AG04449 (cell line): ENCODE results near the gene TMEM126B.

Experiments used
- CTCF ChIA-PET: fragments of 350-600 bp; formaldehyde crosslinking; extraction: SDS; loops from one replicate; lab custom pipeline; 2021; ENCODE audit warnings: antibody characterized with exemption; lab: Yijun Ruan, JAX
- POLR2A ChIA-PET: fragments of 400-600, 350-600 bp; formaldehyde crosslinking; extraction: SDS; loops from one replicate; lab custom pipeline; 2020; ENCODE audit warnings: antibody characterized with exemption, inconsistent platforms; lab: Yijun Ruan, JAX
- DNase-seq: peaks from one replicate; pipeline ENCODE4 v3.0.0-alpha.2; 2010; ENCODE audit warnings: low read depth, low spot score
- H3K4me3 ChIP-seq: 2 replicates; pipeline ENCODE4 v1.5.1; 2011; ENCODE audit warnings: low read depth, mild to moderate bottlenecking, control low read depth, low read length
- TF ChIP-seq, protein P1 (sequence below): IDR thresholded peaks from one replicate; pipeline ENCODE4 v1.5.1; 2011; ENCODE audit warnings: mild to moderate bottlenecking, moderate library complexity, low read length, control low read depth, inconsistent platforms; ENCODE audit not compliant: insufficient read depth; ENCODE audit errors: missing control alignments

TMEM126B gene

DNA sequence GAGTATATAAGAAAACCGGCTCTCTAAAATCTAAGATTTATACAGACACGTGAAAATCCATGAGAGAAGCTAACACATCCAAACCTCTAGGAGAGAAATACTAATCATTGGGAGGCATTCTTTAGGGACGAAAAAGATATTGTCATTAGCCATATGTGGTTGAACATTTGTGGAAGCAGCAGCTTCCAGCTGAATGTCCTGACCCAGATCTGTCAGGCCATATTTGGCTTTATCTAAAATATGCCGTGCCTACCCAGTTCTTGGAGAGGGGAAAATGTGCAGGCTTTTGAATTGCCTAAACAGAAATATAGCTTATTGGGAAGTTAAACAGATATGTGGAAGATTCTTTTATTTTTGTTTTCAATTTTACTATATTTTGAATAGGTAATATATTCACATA, 51.2 kb downstream of the TMEM126B start:
- H3K4me3 ChIP-seq = no peak overlapping the region
- CTCF ChIA-PET = interaction anchor here (1.4 to 2.3 kb wide), 3 partner anchors 11 to 175 kb away, joined by 4 to 13 read pairs (median 5); partner anchors contain the start of gene CCDC83
- DNase-seq = no peak
- TF ChIP-seq, protein P1, sequence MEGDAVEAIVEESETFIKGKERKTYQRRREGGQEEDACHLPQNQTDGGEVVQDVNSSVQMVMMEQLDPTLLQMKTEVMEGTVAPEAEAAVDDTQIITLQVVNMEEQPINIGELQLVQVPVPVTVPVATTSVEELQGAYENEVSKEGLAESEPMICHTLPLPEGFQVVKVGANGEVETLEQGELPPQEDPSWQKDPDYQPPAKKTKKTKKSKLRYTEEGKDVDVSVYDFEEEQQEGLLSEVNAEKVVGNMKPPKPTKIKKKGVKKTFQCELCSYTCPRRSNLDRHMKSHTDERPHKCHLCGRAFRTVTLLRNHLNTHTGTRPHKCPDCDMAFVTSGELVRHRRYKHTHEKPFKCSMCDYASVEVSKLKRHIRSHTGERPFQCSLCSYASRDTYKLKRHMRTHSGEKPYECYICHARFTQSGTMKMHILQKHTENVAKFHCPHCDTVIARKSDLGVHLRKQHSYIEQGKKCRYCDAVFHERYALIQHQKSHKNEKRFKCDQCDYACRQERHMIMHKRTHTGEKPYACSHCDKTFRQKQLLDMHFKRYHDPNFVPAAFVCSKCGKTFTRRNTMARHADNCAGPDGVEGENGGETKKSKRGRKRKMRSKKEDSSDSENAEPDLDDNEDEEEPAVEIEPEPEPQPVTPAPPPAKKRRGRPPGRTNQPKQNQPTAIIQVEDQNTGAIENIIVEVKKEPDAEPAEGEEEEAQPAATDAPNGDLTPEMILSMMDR = no peak
- POLR2A ChIA-PET = no interaction called here

DNA sequence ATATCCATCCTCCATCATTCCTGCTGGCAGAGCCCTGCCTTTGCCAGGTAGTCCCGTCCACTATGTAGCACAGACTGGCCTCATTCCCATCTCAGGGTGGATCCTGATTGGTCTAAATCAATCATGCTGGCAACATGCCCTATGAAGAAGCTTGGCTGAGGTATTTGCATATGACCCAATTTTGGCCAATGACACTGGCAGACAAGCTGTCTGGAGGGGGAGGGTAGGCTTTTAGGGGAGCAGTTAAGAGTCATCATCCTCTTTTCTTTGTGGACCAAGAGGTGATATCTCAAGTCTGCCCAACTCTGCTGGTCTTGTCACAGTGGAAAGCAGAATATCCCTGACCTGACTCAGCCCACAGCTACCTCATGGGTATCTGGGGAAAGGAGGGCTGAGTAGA, 52.5 kb downstream of the TMEM126B start:
- TF ChIP-seq, protein P1 = no peak
- H3K4me3 ChIP-seq = no peak overlapping the region
- CTCF ChIA-PET = interaction anchor here (1.0 to 2.3 kb wide), 6 partner anchors 8 to 146 kb away, joined by 3 to 13 read pairs (median 6); no protein-coding TSS in a partner anchor
- no peak for DNase-seq
- POLR2A ChIA-PET = no interaction called here

DNA sequence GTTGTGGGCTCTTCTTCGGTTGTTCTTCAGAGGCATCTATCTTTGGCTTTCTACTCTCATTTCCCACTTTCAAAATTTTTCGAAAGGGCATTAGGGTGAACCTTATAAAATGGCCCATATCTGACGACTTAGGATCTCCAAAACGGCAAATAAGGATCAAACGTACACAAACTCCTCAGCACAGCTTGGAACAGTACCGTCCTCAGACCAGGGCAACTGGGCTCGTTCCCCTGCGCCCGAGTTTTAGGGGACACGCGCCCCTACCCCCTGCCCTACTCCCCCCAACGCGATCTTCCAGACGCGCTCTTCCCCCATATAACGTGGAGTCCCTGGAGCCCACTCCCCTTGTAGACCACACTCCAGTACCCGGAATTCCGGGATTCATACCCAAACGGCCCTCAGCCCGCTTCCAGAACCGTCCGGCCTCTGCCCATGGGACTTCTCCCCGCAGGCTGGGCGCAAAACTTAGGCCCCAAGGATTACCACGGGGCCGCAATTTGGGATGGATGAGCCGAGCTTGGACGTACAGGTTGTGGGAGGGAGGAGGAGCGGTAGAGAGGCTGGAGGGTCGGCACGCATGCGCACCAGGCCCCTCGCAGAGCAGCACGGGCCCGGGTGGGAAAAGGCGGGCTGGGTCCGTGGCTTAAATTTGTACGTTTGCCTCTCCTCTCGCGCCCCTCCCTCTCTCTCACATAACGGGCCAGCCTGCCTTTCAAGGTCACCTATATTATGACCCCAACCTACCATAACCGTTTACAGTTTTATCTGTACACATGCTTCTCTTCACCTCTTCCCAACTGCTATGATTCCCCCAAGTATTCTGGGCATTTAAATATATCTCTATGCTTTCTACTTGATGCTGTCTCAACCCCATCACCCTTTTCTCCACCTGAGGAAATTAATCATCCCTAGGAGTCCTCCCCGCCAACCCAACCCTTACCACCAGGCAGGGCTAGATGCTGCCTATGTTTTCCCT, 54.2 kb downstream of the TMEM126B start:
- ChIA-PET CTCF (interaction anchor here (1.2 to 4.5 kb wide), 3 partner anchors 8 to 14 kb away, joined by 3 to 21 read pairs (median 3); no protein-coding TSS in a partner anchor), POLR2A (no interaction called here)
- peak overlapping the region; percentile 61 for H3K4me3 ChIP-seq
- TF ChIP-seq, protein P1 = no peak
- no peak for DNase-seq

DNA sequence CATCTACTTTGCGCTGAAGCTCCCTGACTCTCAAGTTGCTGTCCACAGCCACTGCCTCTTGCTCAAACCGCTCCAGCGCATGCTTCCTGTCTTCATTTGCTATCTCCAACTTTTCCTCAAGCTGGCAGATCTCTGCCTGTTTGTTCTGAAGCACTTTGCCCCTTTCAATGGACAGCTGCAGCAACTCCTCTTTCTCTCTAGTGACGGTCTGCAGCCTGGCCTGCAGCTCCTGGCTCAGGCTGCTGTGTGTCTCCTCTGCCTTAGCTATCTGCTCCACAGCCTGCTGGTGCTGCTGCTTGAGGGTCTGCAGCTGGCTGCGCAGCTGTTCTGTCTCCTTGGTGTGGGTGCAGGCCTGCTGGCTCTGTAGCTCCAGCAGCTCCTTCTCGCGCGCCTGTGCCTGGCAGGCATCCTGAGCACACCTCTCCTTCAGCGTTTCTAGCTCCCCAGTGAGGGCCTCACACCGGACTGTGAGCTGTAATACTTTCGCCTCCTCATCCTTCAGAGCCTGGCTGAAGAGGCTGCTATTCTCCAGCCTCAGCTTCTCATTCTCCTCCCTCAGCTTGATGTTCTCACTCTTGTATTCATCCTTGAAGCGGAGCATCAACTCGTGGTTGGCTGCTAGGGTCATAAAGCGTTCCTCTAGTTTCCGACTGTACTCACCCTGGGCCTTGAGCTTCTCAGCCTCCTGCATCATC, 56.9 kb downstream of the TMEM126B start:
- TF ChIP-seq, protein P1 = no peak
- POLR2A ChIA-PET = interaction anchor here (0.9 kb wide), 1 partner anchor 20 kb away, joined by 4 read pairs; the partner anchor contains the start of gene CREBZF
- peak overlapping the region; percentile 40 for H3K4me3 ChIP-seq

DNA sequence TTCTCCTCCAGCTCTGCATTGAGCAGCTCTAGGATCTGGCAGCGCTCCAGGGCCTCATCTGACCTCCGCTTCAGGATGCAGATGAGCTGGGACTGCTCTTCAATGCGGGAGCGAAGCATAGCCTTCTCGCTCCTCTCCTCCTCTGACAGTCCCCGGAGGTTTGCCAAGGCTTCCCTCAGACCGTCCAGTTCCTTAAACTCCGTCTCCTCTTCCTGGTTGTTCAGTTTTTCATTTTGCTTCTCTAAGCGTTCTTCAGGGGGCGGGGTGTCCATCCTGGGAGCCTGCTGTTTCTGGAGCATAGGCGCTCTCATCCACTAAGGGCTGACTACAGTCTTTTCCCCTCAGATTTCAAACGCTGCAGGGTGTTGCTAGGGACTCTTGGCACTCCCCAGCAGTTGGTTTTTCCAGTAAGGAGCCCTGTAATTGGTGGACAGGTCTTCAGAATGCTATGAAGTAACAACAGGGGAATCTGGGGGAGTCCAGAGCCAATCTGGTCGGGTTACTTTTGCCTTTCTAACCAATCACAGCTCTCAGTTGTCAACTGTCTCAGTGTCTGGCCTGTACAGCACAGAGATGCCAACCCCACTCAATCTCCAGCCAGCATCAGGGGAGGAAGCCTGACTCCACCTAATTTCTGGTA, 57.5 kb downstream of the TMEM126B start, which contains the start of gene CCDC89:
Gene CCDC89 (minus strand): TSS at position 376 of the 640 bp plus-strand sequence. CDS start 65 bp downstream, at position 311.
- TF ChIP-seq, protein P1 = no peak
- peak; percentile 58 for DNase-seq
- peak within 1 kb of the TSS; percentile 40 for H3K4me3 ChIP-seq
- ChIA-PET POLR2A (interaction anchor here (0.9 kb wide), 1 partner anchor 21 kb away, joined by 4 read pairs; the partner anchor contains the start of gene CREBZF), CTCF (interaction anchor here (1.2 to 4.5 kb wide), 4 partner anchors 10 to 169 kb away, joined by 3 to 21 read pairs (median 4); partner anchors contain the start of gene CCDC83)

More for the DNA sequence above, 56.9 kb downstream of the TMEM126B start:
- no peak for DNase-seq
- CTCF ChIA-PET = interaction anchor here (1.2 to 4.5 kb wide), 4 partner anchors 11 to 169 kb away, joined by 3 to 21 read pairs (median 6); partner anchors contain the start of gene CCDC83
